ENCODE results near the gene ADSL.

DNA sequence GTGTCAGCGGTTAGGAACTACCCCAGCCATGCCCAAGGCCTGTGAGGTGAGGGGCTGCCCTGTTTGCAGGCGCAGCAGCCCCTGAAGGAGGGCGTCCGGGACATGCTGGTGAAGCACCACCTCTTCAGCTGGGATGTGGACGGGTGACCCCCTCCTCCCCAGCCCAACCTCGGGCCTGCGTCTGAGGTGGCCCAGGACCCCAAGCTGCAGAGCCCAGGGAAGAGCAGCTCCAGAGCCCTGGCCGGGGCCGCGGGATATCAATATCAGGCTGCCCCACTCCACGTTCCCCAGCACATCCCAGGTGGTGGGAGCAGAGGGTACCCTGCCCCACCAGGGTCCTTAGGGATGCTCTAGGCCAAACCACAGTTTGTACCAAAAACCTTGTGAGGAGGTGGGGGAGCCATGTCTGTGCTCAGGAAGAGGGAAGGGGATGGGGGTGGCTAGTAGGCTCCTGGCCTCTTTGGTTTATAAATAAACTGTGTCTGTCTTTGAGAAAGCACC lies 63.4 kb downstream of the ADSL start:
- TF ChIP-seq CTCF (IDR thresholded peaks at IDR 0.05; ENCODE audit: low read length) (no peak), EZH2 (optimal IDR thresholded peaks at IDR 0.05; ENCODE audit: low read depth, low read length) (no peak)
